ENCODE results near the gene GAS2L3. TPM values are rescaled to one million over a fixed set of nuclear protein-coding genes. Genes with fewer than 3 reads are reported as not detected.
"Not testable (repeated sequence)": the region's sequence is repeated elsewhere in the genome, so short reads cannot be mapped to it uniquely, and the experiment has no call there.

The GAS2L3 gene
- total RNA-seq, 4 donors from 2014 or later, result 2.5 to 45.8 TPM; not detected in 2

- Histone ChIP-seq H3K27me3 (no peaks in the 10 kb centered on the region), H3K27ac (no peak overlapping the region), H3K36me3 (no peaks in the 10 kb centered on the region), H3K4me1 (no peaks in the 10 kb centered on the region), H3K9me3 (no peaks in the 10 kb centered on the region), H3K4me3 (no peak overlapping the region)
- no peak for DNase-seq
- TF ChIP-seq POLR2A (IDR thresholded peaks at IDR 0.05) (no peak), CTCF (IDR thresholded peaks at IDR 0.05) (peak; percentile 54 to 85 (median 73))
- intact Hi-C loops (cut with DNase I; ENCODE audit: low total_unique reads), result no loop called here
These were observed 18.8 kb upstream of the GAS2L3 start for GRCh38 chr12:100554608-100555077.

DNA sequence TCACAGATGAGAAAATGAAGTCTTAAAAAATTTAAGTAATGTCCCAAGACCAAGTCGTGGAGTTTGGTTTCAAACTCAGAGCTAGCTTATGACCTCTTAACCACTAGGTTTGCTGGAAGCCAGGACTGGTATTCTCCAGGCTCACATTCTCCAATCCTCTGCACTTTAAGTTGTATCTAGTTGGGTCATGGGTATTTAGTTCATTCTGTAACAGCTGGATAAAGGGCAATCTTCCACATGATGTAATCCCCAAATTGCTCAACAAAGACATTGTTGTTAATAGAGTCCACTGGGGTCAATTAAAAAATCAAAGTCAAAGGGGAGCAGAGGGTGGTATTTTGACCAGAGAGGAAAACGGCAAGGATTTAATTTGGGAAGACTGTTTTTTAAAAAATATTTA lies 17.8 kb upstream of the GAS2L3 start:
- no peak for DNase-seq
- Histone ChIP-seq H3K36me3 (no peaks in the 10 kb centered on the region), H3K4me3 (no peak overlapping the region), H3K27me3 (no peaks in the 10 kb centered on the region), H3K4me1 (no peaks in the 10 kb centered on the region), H3K9me3 (no peaks in the 10 kb centered on the region), H3K27ac (no peak overlapping the region)
- intact Hi-C loops (cut with DNase I; ENCODE audit: low total_unique reads), result no loop called here
- TF ChIP-seq POLR2A (IDR thresholded peaks at IDR 0.05), result no peak
- no peak for TF ChIP-seq CTCF (IDR thresholded peaks at IDR 0.05)

DNA sequence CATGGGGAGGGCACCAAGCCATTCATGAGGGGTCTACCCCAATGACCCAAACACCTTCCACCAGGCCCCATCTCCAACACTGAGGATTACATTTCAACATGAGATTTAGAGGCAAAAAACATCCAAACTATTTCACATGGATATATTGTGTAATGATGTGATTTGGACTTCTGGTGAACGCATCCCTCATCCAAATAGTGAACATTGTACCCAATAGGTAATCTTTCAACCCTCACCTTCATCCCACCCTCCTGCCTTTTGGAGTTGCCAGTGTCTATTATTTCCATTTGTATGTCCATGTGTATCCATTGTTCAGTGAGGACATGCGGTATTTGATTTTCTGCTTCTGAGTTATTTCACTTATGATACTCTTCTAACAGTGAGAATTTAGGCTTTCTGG lies 16.1 kb upstream of the GAS2L3 start:
- no peak for DNase-seq
- Histone ChIP-seq H3K27ac (no peak overlapping the region), H3K4me3 (no peak overlapping the region), H3K4me1 (no peaks in the 10 kb centered on the region), H3K27me3 (no peaks in the 10 kb centered on the region), H3K36me3 (no peaks in the 10 kb centered on the region), H3K9me3 (no peaks in the 10 kb centered on the region)
- no peak for TF ChIP-seq CTCF (IDR thresholded peaks at IDR 0.05)
- no peak for TF ChIP-seq POLR2A (IDR thresholded peaks at IDR 0.05)
- intact Hi-C loops (cut with DNase I; ENCODE audit: low total_unique reads), result no loop called here

- intact Hi-C loops (cut with DNase I; ENCODE audit: low total_unique reads); DNase-seq: not testable (repeated sequence)
These were observed 14.2 kb upstream of the GAS2L3 start for GRCh38 chr12:100559261-100559660.

GRCh38 chr12:100564090-100564489 lies 9.4 kb upstream of the GAS2L3 start:
- no peaks in the 10 kb centered on the region for H3K27me3 ChIP-seq
- DNase-seq, result no peak
- H3K9me3 ChIP-seq, result no peaks in the 10 kb centered on the region
- TF ChIP-seq CTCF (IDR thresholded peaks at IDR 0.05) (no peak), POLR2A (IDR thresholded peaks at IDR 0.05) (no peak)
- no peaks in the 10 kb centered on the region for H3K4me1 ChIP-seq
- H3K27ac ChIP-seq, result no peak overlapping the region
- H3K36me3 ChIP-seq, result no peaks in the 10 kb centered on the region
- intact Hi-C loops (cut with DNase I; ENCODE audit: low total_unique reads), result no loop called here
- H3K4me3 ChIP-seq, result no peak overlapping the region

More at GRCh38 chr12:100559261-100559660, 14.2 kb upstream of the GAS2L3 start:
- not testable (repeated sequence) for H3K36me3 ChIP-seq, H3K9me3 ChIP-seq, H3K4me3 ChIP-seq, H3K27me3 ChIP-seq, H3K4me1 ChIP-seq, H3K27ac ChIP-seq

DNA sequence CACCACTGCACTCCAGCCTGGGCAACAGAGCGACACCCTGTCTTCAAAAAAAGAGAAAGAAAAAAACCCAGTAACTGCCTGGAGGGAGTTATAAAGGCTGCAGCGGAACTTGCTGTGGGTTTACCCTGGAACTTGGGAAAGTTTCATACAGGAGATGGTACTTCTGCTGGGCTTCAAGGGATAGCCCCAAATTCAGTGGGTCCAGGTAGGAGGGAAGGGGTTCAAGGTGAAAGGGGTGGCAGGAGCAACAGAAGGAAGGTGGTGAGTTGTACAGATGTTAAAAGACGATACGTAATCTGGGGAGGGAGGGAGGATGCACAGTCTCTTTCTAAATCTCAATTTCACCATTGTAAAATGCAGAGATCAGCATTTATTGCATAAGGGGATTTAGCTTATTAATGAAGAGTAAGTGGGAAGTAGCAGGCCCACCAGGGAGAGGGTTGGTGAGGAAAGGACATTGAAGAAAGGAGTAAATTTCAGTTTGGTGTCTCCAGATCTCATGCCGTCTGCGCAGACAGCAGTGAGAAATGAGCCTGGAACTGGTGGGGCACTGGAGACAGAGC lies 8.5 kb upstream of the GAS2L3 start:
- no peak for DNase-seq
- no peaks in the 10 kb centered on the region for H3K9me3 ChIP-seq
- H3K27ac ChIP-seq, result no peak overlapping the region

More for the DNA sequence above, 8.5 kb upstream of the GAS2L3 start:
- Histone ChIP-seq H3K36me3 (no peaks in the 10 kb centered on the region), H3K4me3 (no peak overlapping the region), H3K4me1 (no peaks in the 10 kb centered on the region), H3K27me3 (no peaks in the 10 kb centered on the region)
- intact Hi-C loops (cut with DNase I; ENCODE audit: low total_unique reads), result no loop called here
- TF ChIP-seq CTCF (IDR thresholded peaks at IDR 0.05), result no peak

Measured in uterus (tissue), 4 donors.